HG03097 (cell line): Measurements from ENCODE around the gene ARHGEF40.

Experiments
- ATAC-seq: cut with Tn5 transposase; IDR thresholded peaks from one replicate; pipeline ENCODE4 v1.9.1; 2021; ENCODE audit not compliant: unreplicated experiment, low FRiP score

Gene ARHGEF40

DNA sequence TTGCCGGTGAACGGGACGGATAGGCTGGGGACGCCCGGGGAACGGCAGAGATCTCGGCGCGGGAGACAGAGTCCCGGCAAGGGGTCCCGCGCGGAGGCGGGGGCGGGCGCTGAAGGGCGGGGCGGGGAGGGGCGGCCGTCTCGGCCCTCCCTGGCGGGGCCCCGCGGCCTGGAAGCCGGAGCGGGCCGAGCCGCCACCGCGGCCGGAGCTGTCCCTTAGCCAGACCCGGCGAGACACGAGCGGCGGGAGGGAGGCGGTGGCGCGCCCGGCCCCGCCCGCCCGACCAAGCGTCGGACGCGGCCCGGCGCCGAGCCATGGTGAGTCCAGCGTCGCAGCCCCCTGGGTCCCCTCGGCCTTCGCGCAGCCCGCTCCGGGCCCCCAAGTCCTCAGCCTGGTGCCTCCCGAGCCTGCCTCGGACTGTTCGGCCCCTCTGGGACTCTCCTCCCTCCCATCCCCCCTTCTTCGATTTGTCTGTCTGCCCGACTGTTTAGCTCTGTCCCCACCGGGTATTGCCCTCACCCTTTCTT, at the start of gene ARHGEF40:
Gene ARHGEF40 (plus strand): TSS at position 222 of the 527 bp plus-strand sequence. CDS start 93 bp downstream, at position 315.
- ATAC-seq: no peak

DNA sequence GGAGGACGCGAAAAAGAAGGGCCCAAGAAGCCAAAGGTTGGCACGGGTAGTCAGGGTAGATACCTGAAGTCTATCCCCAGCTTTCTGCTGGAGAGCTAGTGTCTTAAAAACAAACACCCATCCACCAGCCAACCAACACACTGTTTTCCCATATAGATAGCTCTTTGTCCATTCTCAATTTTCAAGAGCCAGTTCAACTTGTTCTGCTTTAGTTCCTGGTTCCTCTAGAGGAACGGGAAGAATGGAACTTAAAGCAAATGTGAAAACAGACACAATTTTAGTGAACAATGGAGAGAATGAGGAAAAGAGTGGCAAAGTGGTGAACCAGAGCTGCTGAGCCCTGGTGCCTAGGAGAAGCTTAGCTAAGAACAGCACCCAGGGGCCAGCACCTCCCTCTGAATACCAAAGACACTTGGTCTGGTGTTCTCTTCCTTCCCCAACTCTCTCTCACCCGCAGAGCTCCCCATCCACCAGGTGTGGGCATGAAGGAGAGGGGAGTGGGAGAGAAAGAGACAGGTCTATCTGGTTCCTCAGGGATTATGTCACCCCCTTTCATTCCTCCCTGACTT, 49.0 kb upstream of the ARHGEF40 start:
- no peak for ATAC-seq

DNA sequence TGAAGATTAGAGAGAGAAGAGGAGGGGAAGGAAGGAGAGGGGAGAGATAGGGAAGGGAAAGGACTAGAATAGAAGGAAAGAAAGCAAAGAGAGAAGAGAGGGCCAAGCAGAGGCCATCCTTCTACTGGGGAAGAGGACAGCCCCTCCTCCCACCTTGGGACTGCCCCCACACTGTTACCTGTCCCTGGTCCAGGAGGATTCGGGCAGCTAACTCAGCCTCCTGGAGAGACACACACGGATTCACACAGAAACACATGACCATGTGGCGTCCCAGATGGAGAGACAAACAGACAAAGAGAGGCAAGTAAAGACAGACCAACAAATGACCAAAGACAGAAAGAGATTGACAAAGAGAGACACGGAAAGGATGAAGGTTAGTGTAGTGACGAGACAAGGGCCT, 47.4 kb upstream of the ARHGEF40 start:
- no peak for ATAC-seq

DNA sequence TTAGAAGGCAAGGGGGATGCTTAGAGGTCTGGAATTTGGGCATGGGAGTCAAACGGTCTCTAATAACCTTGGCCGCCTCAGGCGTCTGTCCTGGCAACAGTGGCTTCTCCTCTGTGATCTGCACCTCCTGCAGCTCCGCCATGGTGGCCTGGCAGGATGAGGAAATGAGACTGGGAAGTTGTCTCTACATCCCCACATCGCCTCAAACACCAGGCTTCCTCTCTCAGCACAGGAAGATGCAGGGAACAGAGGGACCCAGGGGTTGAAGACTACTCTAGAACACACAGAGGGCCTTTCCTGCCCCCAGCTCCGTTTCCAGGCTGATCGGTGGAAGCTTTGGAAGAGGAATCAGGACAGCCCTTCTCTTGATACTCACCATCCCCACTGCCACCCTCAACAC, 46.9 kb upstream of the ARHGEF40 start:
- ATAC-seq: no peak

DNA sequence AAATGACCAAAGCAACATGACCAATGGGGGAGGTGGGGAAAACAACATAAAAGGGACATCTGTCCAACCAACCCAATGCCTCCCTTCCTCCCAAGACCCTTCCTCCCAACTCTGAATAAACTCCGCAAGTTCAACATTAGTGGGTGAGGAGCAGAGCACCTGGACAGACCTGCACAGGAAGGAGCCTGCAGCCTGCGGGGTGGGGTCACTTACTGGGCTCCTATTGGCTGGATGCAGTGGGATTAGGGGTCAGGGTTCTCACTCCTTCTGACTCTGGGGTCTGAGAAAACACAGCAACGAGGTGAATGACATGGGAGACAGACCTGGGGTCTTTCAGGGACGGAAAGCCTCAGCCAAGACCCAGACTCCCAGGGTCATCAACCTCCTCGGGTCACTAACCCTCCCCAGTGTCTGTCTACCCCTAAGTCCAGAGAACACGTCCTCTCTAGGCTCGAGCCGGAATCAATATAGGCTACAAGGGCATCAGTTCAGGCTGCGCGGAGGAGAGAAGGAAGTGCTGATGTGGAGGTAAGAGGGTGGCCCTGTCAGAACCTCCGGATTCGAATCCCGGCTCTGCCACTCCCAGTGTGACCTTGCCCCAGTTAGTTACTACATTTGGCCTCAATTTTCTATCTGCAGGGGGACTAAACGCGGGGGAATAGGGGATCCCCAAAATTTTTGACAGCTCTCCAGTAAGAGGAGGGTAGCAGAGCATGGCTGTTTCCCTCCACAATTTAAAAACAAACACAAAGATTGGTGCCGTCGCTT, 46.1 kb upstream of the ARHGEF40 start:
- ATAC-seq: no peak

DNA sequence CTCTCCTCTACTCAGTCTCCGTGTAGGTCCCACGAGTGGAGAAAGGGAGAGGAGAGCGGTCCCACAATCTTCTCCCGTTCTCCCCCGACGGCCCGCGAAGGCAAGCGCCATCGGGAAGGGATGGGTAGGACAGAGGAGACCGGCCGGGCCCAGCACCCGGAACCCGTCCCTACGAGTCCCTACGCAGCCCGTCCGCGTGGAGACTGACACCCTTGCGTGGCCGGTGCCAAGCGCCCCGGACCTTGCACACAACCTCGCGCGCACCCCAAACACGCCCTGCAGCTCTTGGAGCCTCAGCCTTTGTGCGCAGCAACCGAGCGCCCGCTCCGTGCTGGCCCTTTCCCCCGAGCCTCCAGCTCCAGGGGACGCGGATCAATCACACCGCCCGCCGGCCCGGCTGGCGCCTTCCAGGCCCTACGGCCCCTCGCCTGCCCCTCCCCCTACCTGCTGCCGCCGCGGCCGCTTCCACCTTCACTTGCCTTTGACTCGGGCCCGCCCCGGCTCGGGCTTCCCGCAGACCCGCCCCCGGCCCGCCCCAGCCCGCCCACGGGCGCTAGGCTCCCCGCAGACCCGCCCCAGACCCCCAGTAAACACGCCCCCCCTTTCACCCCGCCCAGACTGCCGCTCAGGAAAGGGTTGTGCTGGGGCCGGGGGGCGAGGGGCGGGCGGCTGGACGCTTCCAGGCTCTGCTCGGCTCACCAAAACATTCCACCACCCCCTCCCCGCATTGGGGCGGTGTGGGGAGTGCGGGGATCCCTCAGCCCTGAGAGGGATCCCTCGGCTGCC, 45.3 kb upstream of the ARHGEF40 start, which contains the start of gene NDRG2:
Gene NDRG2 (minus strand): TSS at position 477 of the 786 bp plus-strand sequence. CDS start 1,746 bp downstream, outside the sequence.
- no peak for ATAC-seq

DNA sequence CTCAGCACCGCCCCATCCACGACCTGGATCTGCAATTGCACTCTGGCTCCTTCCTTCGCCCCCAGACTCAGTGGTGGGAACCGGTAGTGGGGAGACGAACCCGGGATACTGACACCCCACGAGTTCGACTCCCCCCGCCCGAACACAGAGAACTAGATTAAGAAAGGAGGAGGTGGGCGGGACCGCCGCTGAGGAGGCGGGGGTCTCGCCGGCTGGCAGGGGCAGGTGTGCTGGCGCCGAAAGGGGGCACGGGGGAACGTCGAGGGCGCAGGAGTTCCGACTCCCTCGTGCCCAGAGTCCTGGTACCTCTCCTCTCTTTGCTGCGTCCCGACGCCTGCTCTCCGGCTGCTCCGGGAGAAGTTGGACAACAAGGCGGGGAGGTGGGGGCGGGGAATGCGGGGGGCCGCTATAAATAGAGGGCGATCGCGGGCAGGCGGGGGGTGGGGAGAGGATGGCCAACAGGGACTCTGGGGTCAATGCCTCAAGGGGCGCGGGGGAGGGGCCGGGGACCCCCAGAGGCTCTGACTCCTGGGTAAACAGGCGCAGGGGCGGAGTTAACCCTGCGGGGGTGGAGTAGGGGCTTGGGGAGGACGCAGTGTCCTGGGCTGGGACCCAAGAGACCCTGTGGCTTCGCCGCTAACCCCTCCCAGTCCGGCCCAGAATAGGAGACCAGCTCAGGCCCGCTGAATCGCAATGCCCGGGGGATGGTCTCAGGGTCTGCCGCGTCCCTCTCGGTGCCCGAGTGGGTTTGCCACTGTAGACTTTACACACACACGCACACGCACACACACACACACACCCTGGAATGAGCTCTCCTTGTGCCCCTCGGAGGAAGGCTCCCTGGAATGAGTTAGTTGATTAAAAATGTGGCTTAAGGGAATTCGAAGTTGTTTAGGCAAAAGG, 44.5 kb upstream of the ARHGEF40 start:
- no peak for ATAC-seq

DNA sequence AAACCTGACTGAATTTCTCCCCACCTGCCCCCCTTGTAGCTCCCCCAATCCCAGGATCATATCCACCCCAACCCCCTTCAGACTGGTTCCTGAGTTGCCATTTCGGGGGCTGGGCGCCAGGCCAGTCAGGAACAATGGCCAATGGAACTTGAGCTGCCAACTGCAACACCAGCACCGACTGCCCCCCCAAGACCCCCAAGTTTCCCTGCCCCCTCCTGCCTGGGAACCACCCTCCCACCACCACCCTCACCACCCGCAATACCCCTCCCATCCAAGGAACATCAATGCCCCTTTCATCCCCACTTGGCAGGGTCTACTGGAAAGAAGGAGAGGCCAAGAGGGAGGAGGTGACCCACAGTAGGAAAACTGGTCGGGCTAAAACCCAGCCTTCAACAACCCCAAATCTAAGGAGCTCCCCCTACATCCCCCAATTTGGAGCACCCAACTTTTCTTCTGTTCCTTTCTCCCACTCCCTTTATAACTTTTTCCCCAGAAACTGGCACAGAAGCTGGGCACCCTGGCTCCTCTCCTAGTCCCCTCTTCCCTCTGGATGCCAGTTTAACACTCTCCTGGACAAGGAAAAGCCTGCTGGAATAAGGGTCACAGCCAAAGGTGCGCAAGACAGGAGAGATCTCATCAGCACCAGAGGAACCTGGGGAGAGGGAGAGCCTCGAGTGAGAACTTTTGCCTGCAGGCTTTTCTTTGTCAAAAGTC, 43.7 kb upstream of the ARHGEF40 start:
- no peak for ATAC-seq

DNA sequence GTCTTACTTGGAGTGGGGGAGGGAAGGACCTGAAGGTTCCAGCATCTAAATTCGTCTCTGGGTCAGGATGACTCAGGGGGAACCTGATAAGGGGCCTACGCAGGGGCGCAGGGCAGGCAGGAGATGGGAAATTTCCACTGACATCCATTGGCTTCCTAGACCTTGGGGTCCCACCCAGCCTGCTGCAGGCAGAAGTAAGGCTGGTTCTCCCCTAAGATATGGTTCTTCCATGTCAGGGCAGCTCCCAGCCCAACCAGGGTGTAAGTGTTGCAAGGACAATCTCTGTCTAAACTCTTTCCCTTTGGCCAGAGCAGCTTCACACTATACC, 43.2 kb upstream of the ARHGEF40 start:
- no peak for ATAC-seq

DNA sequence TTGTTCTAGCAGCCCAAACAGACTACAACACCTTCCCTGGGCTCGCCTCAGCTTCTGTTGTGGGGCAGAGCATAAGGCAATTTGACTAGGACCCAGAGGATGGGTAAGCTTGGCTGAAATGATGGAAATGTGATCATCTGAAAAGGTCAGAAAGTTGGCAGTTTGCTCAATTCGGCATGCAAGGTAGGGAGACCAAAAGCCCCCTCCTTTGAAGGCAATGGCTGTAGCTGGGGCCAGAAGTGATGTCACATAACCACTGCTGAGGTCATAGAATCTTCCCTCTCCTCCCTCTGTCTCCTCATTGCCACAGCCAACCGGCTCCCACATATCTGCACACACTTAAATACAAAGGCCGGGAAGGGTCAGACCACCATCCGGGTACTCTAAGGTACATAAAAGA, 40.2 kb upstream of the ARHGEF40 start, which contains the start of gene TPPP2:
Gene TPPP2 (plus strand): TSS at position 301 of the 400 bp plus-strand sequence. CDS start 365 bp downstream, outside the sequence.
- ATAC-seq: no peak

DNA sequence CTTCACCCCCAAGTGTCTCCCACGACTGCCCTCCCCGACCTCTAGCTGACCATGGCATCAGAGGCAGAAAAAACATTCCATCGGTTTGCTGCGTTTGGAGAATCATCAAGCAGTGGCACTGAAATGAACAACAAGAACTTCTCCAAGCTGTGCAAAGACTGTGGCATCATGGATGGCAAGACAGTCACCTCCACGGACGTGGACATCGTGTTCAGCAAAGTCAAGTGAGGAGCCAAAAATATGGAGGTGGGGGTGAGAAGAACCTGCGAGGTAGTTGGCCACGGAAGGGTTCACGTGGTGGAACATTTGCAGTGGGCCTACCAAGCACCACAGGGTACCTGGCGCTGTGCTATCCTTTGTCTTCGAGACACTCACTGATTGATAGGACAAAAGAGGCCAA, 39.6 kb upstream of the ARHGEF40 start:
- ATAC-seq: no peak

DNA sequence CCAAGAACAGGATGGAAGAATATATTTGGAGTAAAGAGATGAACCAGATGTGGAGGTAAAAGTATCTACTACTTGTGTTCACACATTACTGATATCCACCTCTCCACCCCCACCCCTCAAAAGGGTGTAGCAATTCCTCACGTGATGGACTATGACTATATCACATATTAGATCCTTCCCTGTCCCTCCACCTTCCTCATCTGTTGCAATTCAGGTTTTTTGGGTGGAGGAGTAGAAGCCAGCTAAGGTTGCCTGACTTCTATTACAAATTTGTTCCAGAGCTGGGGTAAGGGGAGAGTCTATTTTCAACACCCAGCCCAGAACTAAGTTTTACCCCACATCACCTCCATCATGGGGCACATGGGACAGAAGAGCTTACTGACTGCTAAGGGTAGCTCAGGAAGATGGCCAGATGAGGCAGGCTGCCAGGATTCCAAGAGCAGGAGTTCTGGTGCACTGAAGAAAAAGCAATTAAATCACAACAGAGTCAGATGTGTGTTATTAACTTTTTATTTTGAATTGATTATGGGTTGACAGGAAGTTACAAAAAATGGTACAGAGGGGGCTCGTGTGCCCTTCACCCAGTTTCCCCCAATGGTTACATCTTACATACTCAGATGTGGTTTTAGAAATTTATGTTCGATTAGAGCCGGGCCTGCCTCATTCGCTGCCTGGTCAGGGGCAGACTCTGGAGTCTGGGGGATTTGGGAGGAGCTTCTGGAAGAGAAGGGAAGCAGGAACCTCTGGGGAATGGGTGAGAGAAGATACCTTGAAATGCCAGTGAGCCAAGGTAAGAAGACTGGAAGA, 37.6 kb upstream of the ARHGEF40 start:
- no peak for ATAC-seq

DNA sequence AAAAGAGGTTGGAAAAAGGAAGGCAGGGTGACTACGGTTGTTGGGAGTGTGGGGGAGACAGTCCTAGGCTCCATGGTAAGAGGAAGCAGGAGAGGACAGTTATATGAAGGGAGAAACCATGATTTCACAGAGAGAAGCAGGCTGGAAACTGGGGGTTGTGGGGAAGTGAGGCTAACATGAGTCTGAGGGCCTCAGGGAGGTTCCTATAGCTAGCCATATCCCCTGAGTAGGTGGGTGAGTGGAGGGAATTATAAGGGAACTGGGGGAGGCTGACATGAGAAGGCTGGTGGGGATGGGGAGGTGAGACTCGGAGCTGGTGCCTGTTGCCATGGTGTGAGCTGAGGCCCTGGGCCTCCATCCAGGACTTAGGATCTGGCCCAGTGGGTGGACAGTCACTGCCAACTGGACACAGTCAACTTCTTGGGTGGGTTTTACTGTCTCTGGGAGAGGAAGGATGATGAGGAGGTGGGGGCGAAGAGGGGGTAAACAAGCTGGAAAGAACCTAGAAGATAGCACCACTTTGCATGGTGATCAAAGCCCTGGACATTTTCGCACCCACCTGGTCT, 36.9 kb upstream of the ARHGEF40 start:
- ATAC-seq: no peak

DNA sequence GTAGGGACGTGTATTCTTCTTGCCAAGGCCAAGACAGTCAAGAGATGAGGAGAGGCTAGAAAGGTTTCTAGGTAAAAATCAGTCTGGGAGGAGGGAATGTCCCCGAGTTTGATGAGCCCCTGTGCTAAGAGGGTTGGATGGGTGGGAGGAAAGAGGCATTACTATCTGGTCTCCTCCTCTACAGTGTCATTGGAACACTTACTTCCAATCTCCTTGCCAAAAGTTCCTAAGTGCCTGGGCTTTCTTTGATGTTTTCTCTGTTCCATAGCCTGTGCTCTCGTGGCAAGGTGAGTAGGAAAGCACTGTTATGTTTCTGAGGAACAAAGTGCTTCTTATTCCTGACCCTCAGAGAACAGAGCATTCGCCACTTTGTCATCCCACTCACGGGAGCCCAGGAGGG, 35.4 kb upstream of the ARHGEF40 start, which contains the start of gene RNASE13:
Gene RNASE13 (minus strand): TSS at position 101 of the 400 bp plus-strand sequence. CDS start 519 bp downstream, outside the sequence.
- no peak for ATAC-seq

DNA sequence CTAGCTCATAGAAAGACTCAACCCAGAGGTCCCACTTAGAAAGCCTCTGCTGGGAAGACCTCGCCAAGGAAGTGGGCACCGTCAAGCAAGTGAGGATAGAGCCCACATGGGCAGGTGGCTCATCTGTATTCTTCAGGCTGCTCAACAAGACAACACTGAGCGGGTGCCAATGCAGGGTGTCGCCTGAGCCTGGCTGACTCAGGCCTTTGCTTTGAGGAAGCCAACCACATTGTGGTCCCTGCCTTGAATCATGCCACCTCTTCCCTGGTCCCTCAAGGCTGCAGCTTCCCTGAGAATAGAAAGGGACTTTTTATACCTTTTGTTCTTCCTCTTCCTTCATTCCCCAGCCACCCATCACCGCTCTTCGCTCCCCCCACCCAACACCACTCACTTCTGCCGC, 33.4 kb upstream of the ARHGEF40 start:
- no peak for ATAC-seq

DNA sequence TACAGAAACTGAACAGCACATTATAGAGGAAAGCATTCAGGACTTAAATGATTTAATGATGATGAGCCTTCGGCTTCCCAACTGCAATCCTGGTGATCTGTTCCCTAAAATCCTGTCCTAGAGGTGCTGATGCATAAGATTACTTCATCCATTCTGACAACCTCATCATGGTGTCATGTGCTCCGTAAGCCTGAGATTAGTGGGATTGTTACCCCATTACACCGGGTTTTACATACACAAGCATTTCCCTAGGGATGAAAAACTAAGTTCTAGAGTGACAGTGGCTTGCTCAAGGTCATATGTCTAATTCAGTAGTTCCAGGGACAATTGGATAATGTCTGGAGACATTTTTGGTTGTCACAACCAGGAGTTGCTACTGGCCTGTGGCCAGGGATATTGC, 32.9 kb upstream of the ARHGEF40 start:
- ATAC-seq: no peak

DNA sequence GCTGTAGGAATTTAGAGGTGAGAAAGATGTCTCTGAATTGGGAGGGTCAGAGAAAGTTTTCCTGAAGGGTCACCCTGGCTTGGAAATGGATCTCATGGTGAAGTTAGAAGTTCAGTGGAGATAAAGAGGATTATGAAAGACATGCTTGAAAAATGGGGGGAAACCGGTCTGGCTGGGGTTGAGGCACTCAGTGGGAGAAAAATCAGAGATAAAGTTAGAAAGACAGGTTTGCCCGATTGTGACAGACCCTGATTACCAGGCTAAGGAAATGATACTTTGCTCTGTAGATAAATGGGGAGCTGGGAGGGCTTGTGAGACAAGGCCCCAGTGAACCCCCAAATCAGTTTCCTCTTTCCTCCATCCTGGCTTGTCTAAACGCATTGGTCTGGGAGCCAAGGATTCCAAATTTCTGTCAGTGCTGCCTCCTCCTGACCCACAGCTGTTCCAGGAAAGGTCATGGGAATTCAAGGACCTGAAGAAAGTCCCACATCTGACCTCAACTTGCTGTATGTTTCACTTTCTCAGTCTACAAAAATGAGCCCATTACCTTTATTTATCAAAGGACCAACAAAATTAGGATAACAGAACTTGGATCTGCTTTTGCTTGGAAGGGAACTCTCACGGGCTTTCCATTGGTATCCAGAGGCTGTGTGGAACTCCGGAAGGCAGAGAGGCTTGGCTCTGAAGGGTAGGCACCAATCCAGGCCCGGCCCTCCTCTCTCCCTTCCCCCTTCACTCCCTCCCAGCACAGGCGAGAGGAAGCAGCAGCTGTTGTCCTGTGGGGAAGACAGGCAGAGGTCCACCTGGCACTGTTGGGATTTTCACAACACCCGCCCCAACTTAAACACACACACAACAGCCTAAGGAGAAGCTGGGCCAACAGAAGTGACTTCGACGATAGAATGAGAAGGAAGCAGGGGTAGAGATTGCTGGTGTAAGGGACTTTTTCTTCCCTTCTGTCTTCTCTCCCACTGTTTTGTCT, 31.4 kb upstream of the ARHGEF40 start:
- no peak for ATAC-seq
